ENCODE measurements around the gene GUCY1B1.

DNA sequence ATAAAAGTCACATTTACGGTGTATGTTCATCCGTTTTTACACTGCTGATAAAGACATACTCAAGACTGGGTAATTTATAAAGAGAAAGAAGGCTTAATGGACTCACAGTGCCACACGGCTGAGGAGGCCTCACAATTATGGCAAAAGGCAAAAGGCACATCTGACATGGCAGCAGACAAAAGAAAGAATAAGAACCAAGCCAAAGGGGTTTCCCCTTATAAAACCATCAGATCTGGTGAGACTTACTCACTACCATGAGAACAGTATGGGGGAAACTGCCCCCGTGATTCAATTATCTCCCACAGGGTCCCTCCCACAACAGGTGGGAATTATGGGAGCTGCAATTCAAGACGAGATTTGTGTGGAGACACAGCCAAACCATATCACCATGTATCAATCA is 7.3 kb upstream of the GUCY1B1 start:
- TF ChIP-seq POLR2A (IDR thresholded peaks at IDR 0.05): no peak
- TF ChIP-seq, protein P1, sequence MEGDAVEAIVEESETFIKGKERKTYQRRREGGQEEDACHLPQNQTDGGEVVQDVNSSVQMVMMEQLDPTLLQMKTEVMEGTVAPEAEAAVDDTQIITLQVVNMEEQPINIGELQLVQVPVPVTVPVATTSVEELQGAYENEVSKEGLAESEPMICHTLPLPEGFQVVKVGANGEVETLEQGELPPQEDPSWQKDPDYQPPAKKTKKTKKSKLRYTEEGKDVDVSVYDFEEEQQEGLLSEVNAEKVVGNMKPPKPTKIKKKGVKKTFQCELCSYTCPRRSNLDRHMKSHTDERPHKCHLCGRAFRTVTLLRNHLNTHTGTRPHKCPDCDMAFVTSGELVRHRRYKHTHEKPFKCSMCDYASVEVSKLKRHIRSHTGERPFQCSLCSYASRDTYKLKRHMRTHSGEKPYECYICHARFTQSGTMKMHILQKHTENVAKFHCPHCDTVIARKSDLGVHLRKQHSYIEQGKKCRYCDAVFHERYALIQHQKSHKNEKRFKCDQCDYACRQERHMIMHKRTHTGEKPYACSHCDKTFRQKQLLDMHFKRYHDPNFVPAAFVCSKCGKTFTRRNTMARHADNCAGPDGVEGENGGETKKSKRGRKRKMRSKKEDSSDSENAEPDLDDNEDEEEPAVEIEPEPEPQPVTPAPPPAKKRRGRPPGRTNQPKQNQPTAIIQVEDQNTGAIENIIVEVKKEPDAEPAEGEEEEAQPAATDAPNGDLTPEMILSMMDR (IDR thresholded peaks at IDR 0.05): no peak

Measured in heart left ventricle (tissue), 13 donors.